C4-2B (cell line): ENCODE data around the gene TPM1.

Experiments used
- CTCF ChIP-seq: fragments of 450-650 bp; conservative IDR thresholded peaks from 2 replicates; pipeline ENCODE4 v1.5.1; 2017; ENCODE audit warnings: mild to moderate bottlenecking
- ZFX ChIP-seq: fragments of 450-650 bp; IDR thresholded peaks from 2 replicates; pipeline ENCODE4 v1.6.1; 2017

GRCh38 chr15:63042877-63043334, 359 bp downstream of the TPM1 start:
- TF ChIP-seq CTCF = no peak
- TF ChIP-seq ZFX = no peak
